Mesodermal cell (in vitro differentiated cells): ENCODE data around the gene ZNF232. TPM values are rescaled to one million over a fixed set of nuclear protein-coding genes. Genes with fewer than 3 reads are reported as not detected.
"Not testable (repeated sequence)": the region's sequence is repeated elsewhere in the genome, so short reads cannot be mapped to it uniquely, and the experiment has no call there.

Experiments used
- H3K27ac ChIP-seq: 2 replicates; pipeline ENCODE4 v1.7.0; 2013; ENCODE audit warnings: mild to moderate bottlenecking, low read depth, low read length, moderate library complexity; ENCODE audit not compliant: severe bottlenecking
- H3K36me3 ChIP-seq: 2 replicates; pipeline ENCODE4 v1.7.1; 2013; ENCODE audit warnings: mild to moderate bottlenecking, low read length, moderate library complexity; ENCODE audit not compliant: control insufficient read depth, insufficient read depth
- H3K4me1 ChIP-seq: one replicate; pipeline ENCODE4 v1.7.1; 2013; ENCODE audit warnings: mild to moderate bottlenecking, low read length; ENCODE audit not compliant: insufficient read depth, control insufficient read depth, poor library complexity, severe bottlenecking
- H3K4me3 ChIP-seq: 2 replicates; pipeline ENCODE4 v1.7.0; 2013; ENCODE audit warnings: low read length, control low read depth, mild to moderate bottlenecking; ENCODE audit not compliant: insufficient read depth, poor library complexity, severe bottlenecking; ENCODE audit errors: extremely low read depth
- H3K9me3 ChIP-seq: 2 replicates; pipeline ENCODE4 v1.7.1; 2013; ENCODE audit warnings: mild to moderate bottlenecking, low read length, moderate library complexity; ENCODE audit not compliant: control insufficient read depth
- WGBS, 2 experiments: methylation state at CpG; one replicate each; pipeline ENCODE4 v1.1.5; 2013; ENCODE audit warnings: missing lambda C conversion rate in 2 of 2; ENCODE audit not compliant: insufficient coverage in 2 of 2; 5-methylcytosine and 5-hydroxymethylcytosine counted together
- polyA plus RNA-seq, 2 experiments: library from polyadenylated mRNA; stranded (reverse); fragments of 50-300 nt; gene quantifications; one replicate each; pipeline ENCODE4 v1.2.3, GENCODE V29; 2013

Gene ZNF232
- polyA plus RNA-seq (2013, experiment 1 of 2), result 11.0 TPM
- polyA plus RNA-seq (2013, experiment 2 of 2), result 12.3 TPM

- H3K4me1 ChIP-seq, result no peaks in the 10 kb centered on the region
- no peaks in the 10 kb centered on the region for H3K9me3 ChIP-seq
- 0% methylated on average over 40 to 43 of the region's 69 CpGs for WGBS, 2 experiments
- H3K27ac ChIP-seq, result peak within 1 kb of the TSS; percentile 91
- H3K4me3 ChIP-seq, result peak within 1 kb of the TSS; percentile 83
- H3K36me3 ChIP-seq, result peaks cover 52% of the 10 kb centered on the region
These were observed at the start of gene ZNF232 for GRCh38 chr17:5111402-5112204. Gene ZNF232, minus strand, starts transcription at chr17:5111878. Its CDS starts 56 bp downstream, at chr17:5111822.

- H3K4me1 ChIP-seq, H3K36me3 ChIP-seq, H3K9me3 ChIP-seq, H3K27ac ChIP-seq, H3K4me3 ChIP-seq: not testable (repeated sequence)
- WGBS, 2 experiments, result no CpG with 5 or more reads among the region's 1 CpG
These were observed 49.0 kb upstream of the ZNF232 start for GRCh38 chr17:5160702-5161101.

GRCh38 chr17:5146122-5146521, 34.4 kb upstream of the ZNF232 start:
- not testable (repeated sequence) for H3K4me3 ChIP-seq, H3K9me3 ChIP-seq, H3K4me1 ChIP-seq, H3K36me3 ChIP-seq, H3K27ac ChIP-seq
- no CpG with 5 or more reads among the region's 1 CpG for WGBS, 2 experiments

GRCh38 chr17:5142877-5143276, 31.2 kb upstream of the ZNF232 start:
- H3K4me1 ChIP-seq, H3K9me3 ChIP-seq, H3K27ac ChIP-seq, H3K4me3 ChIP-seq, H3K36me3 ChIP-seq: not testable (repeated sequence)
- WGBS, 2 experiments, result 92 to 93% methylated on average over 5 of the region's 18 CpGs

GRCh38 chr17:5139458-5139732, 27.7 kb upstream of the ZNF232 start:
- WGBS, 2 experiments, result 85 to 93% methylated on average over 5 of the region's 5 CpGs
- Histone ChIP-seq H3K36me3 (no peaks in the 10 kb centered on the region), H3K9me3 (no peaks in the 10 kb centered on the region), H3K4me3 (no peak overlapping the region), H3K27ac (no peak overlapping the region), H3K4me1 (no peaks in the 10 kb centered on the region)

GRCh38 chr17:5138616-5139457, 27.2 kb upstream of the ZNF232 start:
- Histone ChIP-seq H3K27ac (no peak overlapping the region), H3K36me3 (no peaks in the 10 kb centered on the region), H3K9me3 (no peaks in the 10 kb centered on the region), H3K4me3 (no peak overlapping the region), H3K4me1 (no peaks in the 10 kb centered on the region)
- 92 to 94% methylated on average over 19 to 23 of the region's 24 CpGs for WGBS, 2 experiments

GRCh38 chr17:5138198-5138544, 26.5 kb upstream of the ZNF232 start:
- WGBS, 2 experiments, result 90 to 99% methylated on average over 3 to 9 of the region's 9 CpGs
- H3K4me3 ChIP-seq, H3K4me1 ChIP-seq, H3K9me3 ChIP-seq, H3K36me3 ChIP-seq, H3K27ac ChIP-seq: not testable (repeated sequence)

GRCh38 chr17:5137511-5138197, 26.0 kb upstream of the ZNF232 start:
- 89 to 97% methylated on average over 10 to 12 of the region's 15 CpGs for WGBS, 2 experiments
- not testable (repeated sequence) for H3K9me3 ChIP-seq, H3K4me1 ChIP-seq, H3K4me3 ChIP-seq, H3K36me3 ChIP-seq, H3K27ac ChIP-seq

- H3K4me1 ChIP-seq, H3K27ac ChIP-seq, H3K36me3 ChIP-seq, H3K9me3 ChIP-seq, H3K4me3 ChIP-seq: not testable (repeated sequence)
- WGBS, 2 experiments, result 94 to 98% methylated on average over 11 to 12 of the region's 14 CpGs
These were observed 25.1 kb upstream of the ZNF232 start for GRCh38 chr17:5136580-5137412.
